ENCODE data around the gene SH3PXD2A.

- no peak for TF ChIP-seq POLR2A (IDR thresholded peaks at IDR 0.05)
- TF ChIP-seq CTCF (IDR thresholded peaks at IDR 0.05): no peak
Measured at GRCh38 chr10:103590060-103590459, 265.3 kb downstream of the SH3PXD2A start.
